ENCODE data around the gene KCNT1. TPM values are rescaled to one million over a fixed set of nuclear protein-coding genes. Genes with fewer than 3 reads are reported as not detected.

KCNT1 gene
- total RNA-seq, 1 experiment from 2014 or later = not detected

- no peaks in the 10 kb centered on the region for H3K4me1 ChIP-seq (ENCODE audit: insufficient read depth, low read length, poor library complexity, severe bottlenecking)
- no TSS peak for BruUV-seq (replicated peaks)
- H3K9me3 ChIP-seq (ENCODE audit: low read depth, low read length, poor library complexity, severe bottlenecking) = no peaks in the 10 kb centered on the region
- no peak for DNase-seq (ENCODE audit: low spot score)
- H3K27ac ChIP-seq (ENCODE audit: low read depth, low read length, poor library complexity, severe bottlenecking) = no peak overlapping the region
- CTCF ChIA-PET = no interaction called here
- intact Hi-C loops (cut with micrococcal nuclease; ENCODE audit: unreplicated experiment) = no loop called here
- POLR2A ChIA-PET (ENCODE audit: low non-redundant PET) = no interaction called here
- no peak overlapping the region for H3K4me3 ChIP-seq (ENCODE audit: low read depth, low read length, poor library complexity, severe bottlenecking)
- peaks cover 12% of the 10 kb centered on the region for H3K36me3 ChIP-seq (ENCODE audit: insufficient read depth, low read length, poor library complexity, severe bottlenecking)
- TF ChIP-seq EZH2 (IDR thresholded peaks at IDR 0.05; ENCODE audit: borderline replicate concordance, low read depth, low read length, poor library complexity, severe bottlenecking) = no peak
- no peak for TF ChIP-seq CTCF (conservative IDR thresholded peaks at IDR 0.05; ENCODE audit: low read depth, low read length)
- no peaks in the 10 kb centered on the region for H3K27me3 ChIP-seq (replicated peaks; ENCODE audit: insufficient read depth, low read depth, low read length, poor library complexity)
Observed at GRCh38 chr9:135828656-135829055, 126.7 kb downstream of the KCNT1 start.

DNA sequence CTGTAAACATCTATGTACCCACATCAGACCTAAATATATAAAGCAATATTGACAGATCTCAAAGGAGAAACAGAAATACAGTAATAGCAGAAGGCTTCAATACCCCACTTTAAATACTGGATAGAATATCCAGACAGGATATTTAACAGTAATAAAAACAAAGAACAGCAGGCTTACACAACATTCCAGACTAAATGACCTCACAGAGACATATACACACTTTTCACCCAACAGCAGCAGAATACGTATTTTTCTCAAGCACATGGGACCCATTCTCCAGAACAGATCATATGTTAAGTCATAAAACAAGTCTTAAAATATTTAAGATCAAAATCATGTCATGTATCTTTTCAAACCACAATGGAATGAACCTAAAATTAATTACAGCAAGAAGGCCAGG is 128.5 kb downstream of the KCNT1 start:
- no peak overlapping the region for H3K4me3 ChIP-seq (ENCODE audit: low read depth, low read length, poor library complexity, severe bottlenecking)
- no peak overlapping the region for H3K27ac ChIP-seq (ENCODE audit: low read depth, low read length, poor library complexity, severe bottlenecking)
- H3K4me1 ChIP-seq (ENCODE audit: insufficient read depth, low read length, poor library complexity, severe bottlenecking) = no peaks in the 10 kb centered on the region
- no peak for DNase-seq (ENCODE audit: low spot score)
- ChIA-PET CTCF (no interaction called here), POLR2A (ENCODE audit: low non-redundant PET) (no interaction called here)
- no peaks in the 10 kb centered on the region for H3K9me3 ChIP-seq (ENCODE audit: low read depth, low read length, poor library complexity, severe bottlenecking)
- no TSS peak for BruUV-seq (replicated peaks)
- intact Hi-C loops (cut with micrococcal nuclease; ENCODE audit: unreplicated experiment) = no loop called here
- H3K36me3 ChIP-seq (ENCODE audit: insufficient read depth, low read length, poor library complexity, severe bottlenecking) = peaks cover 7% of the 10 kb centered on the region
- H3K27me3 ChIP-seq (replicated peaks; ENCODE audit: insufficient read depth, low read depth, low read length, poor library complexity) = no peaks in the 10 kb centered on the region
- no peak for TF ChIP-seq CTCF (conservative IDR thresholded peaks at IDR 0.05; ENCODE audit: low read depth, low read length)
- TF ChIP-seq EZH2 (IDR thresholded peaks at IDR 0.05; ENCODE audit: borderline replicate concordance, low read depth, low read length, poor library complexity, severe bottlenecking) = no peak

GRCh38 chr9:135833864-135834263 is 131.9 kb downstream of the KCNT1 start:
- Histone ChIP-seq H3K27me3 (replicated peaks; ENCODE audit: insufficient read depth, low read depth, low read length, poor library complexity) (no peaks in the 10 kb centered on the region), H3K9me3 (ENCODE audit: low read depth, low read length, poor library complexity, severe bottlenecking) (no peaks in the 10 kb centered on the region), H3K27ac (ENCODE audit: low read depth, low read length, poor library complexity, severe bottlenecking) (no peak overlapping the region), H3K4me3 (ENCODE audit: low read depth, low read length, poor library complexity, severe bottlenecking) (no peak overlapping the region), H3K36me3 (ENCODE audit: insufficient read depth, low read length, poor library complexity, severe bottlenecking) (peaks cover 3% of the 10 kb centered on the region), H3K4me1 (ENCODE audit: insufficient read depth, low read length, poor library complexity, severe bottlenecking) (no peaks in the 10 kb centered on the region)
- CTCF ChIA-PET = no interaction called here
- intact Hi-C loops (cut with micrococcal nuclease; ENCODE audit: unreplicated experiment) = no loop called here
- TF ChIP-seq CTCF (conservative IDR thresholded peaks at IDR 0.05; ENCODE audit: low read depth, low read length) (no peak), EZH2 (IDR thresholded peaks at IDR 0.05; ENCODE audit: borderline replicate concordance, low read depth, low read length, poor library complexity, severe bottlenecking) (no peak)
- POLR2A ChIA-PET (ENCODE audit: low non-redundant PET) = no interaction called here
- no peak for DNase-seq (ENCODE audit: low spot score)
- no TSS peak for BruUV-seq (replicated peaks)
